Nucleus accumbens (tissue), 56 donors: ENCODE measurements around the gene TLE2.
"Not testable (repeated sequence)": the region's sequence is repeated elsewhere in the genome, so short reads cannot be mapped to it uniquely, and the experiment has no call there.

Experiments
- DNase-seq, 56 donors: peaks; one replicate each; lab custom pipeline; 2025; lab: John Stamatoyannopoulos, UW

The TLE2 gene

DNA sequence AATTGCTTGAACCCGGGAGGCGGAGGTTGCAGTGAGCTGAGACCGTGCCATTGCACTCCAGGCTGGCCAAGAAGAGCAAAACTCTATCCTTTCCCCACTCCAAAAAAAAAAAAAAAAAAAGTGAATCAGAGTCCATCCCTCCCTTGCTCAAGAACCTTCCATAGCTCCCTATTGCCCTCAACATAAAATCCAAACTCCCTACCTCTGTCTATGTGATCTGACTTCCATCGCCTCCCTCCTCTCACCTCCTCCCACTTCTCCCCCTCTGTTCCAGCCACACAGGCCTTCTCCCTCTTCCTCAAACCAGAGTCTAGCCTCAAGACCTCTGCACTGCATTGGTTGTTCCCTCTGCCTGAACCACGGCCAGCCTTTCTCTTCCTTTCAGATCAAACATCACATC, 10.0 kb upstream of the TLE2 start:
- no peak for DNase-seq

GRCh38 chr19:3038214-3038613, 9.1 kb upstream of the TLE2 start:
- no peak for DNase-seq

DNA sequence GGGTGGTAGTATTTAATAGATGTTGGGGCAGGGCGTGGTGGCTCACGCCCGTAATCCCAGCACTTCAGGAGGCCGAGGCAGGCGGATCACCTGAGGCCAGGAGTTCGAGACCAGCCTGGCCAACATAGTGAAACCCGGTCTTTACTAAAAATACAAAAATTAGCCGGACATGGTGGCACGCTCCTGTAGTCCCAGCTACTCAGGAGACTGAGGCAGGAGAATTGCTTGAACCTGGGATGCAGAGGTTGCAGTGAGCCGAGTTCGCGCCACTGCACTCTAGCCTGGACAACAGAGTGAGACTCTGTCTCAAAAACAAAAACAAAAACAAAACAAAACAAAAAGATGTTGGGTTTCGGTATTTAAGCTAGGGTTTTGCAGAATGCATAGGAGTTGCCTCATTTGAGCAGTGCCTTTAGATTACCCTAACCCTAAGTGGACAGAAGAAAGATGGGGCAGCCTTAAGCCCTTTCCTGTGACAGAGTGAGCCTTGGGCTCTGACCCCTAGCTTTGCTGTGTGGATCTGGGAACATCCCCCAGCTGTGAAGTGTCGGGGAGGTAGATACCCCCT, 8.0 kb upstream of the TLE2 start:
- DNase-seq: not testable (repeated sequence)

DNA sequence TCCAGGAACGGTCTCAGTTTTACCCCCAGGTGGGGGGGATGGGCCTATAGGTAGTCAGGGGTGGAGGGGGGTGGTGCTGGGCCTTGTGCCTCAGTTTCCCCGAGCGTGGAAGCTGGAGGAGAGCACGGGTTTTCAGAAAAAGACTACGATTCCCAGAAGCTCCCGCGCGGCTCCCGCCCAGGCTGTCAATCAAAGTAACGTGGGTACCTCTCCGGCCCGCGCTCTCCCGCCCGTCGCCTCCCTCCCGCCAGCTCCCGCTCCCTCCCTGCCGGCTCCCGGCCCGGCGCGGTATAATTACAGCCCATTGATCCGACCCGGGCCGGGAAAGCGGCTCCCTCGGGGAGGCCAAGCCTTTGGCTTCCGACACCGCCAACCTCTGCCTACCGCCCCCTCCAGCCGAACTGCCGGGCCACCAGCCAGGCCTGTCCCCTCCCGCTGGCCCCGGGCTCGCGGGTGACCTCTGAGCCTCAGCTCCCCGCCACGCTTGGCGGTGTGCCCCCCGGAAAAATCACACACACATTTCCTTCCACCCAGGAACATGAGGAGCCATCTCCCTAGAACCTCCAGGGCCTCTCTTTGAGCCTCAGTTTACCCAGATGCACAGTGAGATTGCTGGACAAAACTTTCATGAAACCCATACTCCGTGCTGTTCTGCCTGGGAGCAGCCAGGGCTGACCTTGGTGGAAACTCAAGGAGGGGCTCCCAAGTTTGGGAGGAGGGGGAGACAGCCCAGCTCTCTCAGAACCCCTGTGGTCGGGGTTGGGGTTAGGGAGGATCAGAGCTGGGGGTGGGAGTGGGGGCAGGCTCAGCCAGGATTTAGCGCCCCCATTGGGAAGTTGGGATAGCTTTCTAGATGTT, 7.3 kb upstream of the TLE2 start:
- peak; percentile 43 to 96 (median 88) for DNase-seq

- peak; percentile 83 to 97 (median 94) for DNase-seq
Measured at GRCh38 chr19:3035542-3036118, 6.5 kb upstream of the TLE2 start.

DNA sequence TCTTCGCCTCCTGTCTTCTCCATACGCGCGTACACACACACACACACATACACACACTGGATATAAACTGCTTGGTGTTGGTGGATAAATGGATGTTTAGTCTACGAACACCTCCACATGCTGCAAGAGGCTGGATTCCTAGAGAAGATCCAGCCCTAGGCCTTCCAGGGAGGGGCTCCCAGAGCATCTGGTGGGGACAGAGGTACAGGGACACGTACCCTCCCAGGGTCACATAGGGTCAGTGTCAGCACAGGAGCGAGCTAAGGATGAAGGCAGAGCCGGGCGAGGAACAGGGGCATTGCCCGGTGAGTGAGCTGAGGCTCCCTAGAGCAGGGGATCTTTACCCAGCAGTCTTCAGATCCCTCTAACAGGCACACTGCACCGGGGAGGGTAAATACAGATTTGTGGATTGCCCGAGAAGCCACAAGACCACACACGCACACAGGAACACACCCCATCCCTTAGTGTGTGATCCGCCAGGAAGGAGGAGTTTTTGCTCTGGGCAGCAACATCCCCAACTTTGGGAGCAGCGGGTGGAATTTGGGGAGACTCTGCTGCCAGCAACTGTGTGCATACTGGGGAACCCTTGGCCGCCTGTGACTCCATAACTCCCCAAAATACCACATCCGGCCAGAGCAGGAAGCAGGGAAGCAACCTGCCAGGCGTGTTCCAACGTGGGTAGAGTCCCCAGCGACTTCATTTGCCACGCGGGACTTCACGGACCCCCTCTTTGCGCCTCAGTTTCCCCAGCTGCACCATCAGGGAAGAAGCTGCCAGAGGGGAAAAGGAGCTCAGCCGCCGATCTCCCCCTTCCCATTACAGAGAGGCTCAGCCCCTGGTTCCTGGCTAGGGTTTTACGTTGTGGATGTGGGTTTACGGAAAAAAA, 5.8 kb upstream of the TLE2 start:
- DNase-seq: peak in 3 of 56 donors; percentile 46 to 58 (median 51)

- no peak for DNase-seq
Measured at GRCh38 chr19:3034406-3034655, 5.3 kb upstream of the TLE2 start.

GRCh38 chr19:3033595-3034405, 4.7 kb upstream of the TLE2 start:
- DNase-seq: peak in 8 of 56 donors; percentile 6 to 27 (median 14)

DNA sequence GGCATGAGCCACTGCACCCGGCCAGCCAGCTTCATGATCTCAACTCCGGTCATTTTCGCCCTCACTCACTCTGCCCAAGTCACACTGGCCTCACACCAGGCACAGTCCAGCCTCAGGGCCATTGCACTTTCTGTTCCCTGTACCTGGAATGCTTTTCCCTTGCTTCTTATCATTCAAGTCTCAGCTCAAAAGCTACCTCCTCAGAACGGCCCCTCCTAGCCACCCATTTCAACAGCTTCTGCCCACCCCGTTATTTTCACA, 2.5 kb upstream of the TLE2 start:
- no peak for DNase-seq

- DNase-seq: no peak
Measured at GRCh38 chr19:3028305-3029064, 595 bp downstream of the TLE2 start.

DNA sequence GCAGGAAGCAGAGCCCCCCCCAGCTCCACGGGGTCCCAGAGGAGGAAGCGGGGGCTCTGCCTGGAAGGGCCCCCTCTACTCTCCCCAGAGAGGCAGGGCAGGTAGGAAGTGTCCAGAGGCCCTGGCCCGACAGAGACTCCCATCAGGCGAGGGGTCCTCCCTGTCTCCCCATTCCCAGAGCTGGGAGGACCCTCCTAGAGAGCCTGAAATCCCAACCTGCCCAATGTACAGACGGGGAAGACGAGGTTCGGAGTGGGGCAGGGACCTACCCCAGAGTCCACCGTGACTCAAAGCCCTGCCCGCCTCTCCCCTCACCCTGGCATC, 1.1 kb downstream of the TLE2 start:
- no peak for DNase-seq

GRCh38 chr19:3027292-3027691, 1.8 kb downstream of the TLE2 start:
- no peak for DNase-seq

GRCh38 chr19:3026768-3027167, 2.3 kb downstream of the TLE2 start:
- no peak for DNase-seq

DNA sequence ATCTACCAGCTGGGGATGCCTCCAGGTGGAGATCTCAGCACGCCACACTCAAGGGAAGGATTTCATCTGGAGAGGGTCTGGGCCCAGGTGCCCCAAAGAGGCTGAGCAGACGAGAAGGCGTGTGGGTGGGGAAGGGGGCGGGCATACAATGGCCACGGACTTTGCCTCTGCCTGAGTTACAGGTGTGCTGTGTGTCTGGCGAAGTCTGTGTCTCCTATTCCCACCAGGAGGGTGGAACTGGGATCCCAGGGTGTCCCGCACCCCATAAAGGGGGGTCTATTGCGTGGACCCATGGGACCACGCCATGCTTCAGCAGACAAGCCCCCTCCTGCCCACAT, 3.6 kb downstream of the TLE2 start:
- no peak for DNase-seq

DNA sequence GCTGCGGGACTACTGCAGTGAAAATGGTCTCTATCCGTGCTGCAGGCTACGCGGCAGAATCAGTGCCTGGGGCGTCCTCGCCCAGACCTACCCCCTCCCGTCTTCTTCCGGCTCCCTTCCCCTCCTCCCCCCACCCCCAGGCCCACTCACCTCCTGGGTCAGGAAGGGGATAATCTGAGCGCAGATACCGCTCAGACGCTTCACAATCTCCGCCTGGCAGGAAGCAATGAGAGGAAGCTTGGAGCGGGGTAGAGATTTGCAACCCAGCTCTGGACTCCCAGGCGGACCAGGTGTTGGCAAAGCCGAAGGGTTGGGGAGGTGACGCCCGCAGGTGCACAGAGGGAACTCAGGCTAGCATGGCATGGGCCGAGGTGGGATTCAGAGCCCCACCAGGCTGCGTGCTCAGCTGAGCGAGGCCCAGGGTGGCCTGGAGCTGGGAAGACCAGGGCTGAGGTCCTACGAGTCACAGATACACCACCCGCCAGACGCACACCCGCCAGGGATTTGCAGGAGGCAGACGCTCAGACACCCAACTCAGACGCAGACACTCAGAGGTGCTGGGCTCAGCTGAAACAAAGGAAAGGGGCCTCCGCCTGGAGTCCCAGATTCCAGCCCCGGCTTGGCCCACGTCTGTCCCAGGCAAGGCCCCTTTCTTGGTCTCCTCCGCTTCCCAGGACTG, 4.1 kb downstream of the TLE2 start:
- DNase-seq: no peak

GRCh38 chr19:3024509-3024869, 4.6 kb downstream of the TLE2 start:
- no peak for DNase-seq

GRCh38 chr19:3020321-3020960, 8.6 kb downstream of the TLE2 start:
- DNase-seq: peak in 8 of 56 donors; percentile 4 to 40 (median 12)

DNA sequence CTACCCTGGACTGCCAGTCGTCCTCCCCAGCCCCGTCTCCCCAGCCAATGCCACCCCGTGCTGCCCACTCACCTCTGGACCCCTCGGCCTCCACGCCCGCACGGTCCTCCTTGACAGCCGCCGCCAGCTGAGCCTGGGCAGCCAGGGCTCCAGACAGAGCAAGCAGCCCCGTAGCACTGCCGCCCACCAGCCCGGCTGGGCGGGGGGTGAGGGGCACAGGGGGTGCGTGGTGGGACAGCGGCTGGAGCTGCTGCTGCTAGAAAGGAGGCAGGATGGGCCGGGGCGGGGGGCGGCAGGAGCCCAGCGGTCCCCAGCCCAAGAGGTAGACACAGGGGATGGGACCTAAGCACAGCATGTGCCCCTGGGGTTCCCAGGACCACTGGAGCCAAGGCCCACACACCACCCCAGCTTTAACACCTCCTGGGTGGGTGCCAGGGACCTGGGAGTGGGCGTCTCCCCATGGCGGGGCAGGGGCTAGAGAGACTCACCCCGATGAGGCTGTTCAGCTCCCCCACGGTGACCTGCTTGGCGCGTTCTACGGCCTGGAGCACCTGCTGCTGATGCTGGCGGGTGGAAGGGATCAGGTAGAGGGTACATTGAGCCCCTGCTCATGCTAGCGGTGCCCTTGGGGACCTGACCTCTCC, 9.7 kb downstream of the TLE2 start:
- DNase-seq: no peak

GRCh38 chr19:3017923-3018322, 11.2 kb downstream of the TLE2 start:
- no peak for DNase-seq
